Uterus (tissue), 2 donors: ENCODE data around the gene MFAP3.

Source experiments
- CTCF ChIP-seq, 4 experiments: fragments of 200-600 bp in 2 of 4; fragments of 450-650 bp in 2 of 4; sonication (generic) in 2 of 4; IDR thresholded peaks; one replicate each; pipeline ENCODE4 v1.5.1; 2016 to 2019; ENCODE audit warnings: antibody characterized with exemption in 4 of 4, mild to moderate bottlenecking in 2 of 4, moderate library complexity in 1 of 4
- POLR2A ChIP-seq, 2 donors: fragments of 450-650 bp; IDR thresholded peaks; one replicate each; pipeline ENCODE4 v1.6.1; 2016; ENCODE audit warnings: antibody characterized with exemption in 2 of 2, mild to moderate bottlenecking in 1 of 2, moderate library complexity in 1 of 2

DNA sequence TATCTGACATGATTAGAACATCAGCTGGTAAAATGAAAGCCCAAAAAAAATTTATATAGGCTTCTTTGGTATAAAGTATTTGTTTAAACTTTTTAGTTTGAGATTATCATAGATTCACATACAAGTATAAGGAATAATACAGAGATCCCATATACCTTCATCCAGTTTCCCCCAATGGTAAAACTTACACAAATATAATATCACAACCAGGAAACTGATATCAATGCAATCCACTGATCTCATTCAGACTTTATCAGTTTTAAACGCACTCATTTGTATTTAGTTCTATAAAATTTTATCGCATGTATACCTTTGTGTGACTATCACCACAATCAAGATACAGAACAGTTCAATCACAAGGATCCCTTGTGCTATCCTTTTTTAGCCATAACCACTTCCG is 3.8 kb upstream of the MFAP3 start:
- TF ChIP-seq CTCF (IDR thresholded peaks at IDR 0.05) (no peak), POLR2A (IDR thresholded peaks at IDR 0.05) (no peak)
